Left lung (tissue), 10 donors: ENCODE results near the gene NUDT8. TPM values are rescaled to one million over a fixed set of nuclear protein-coding genes. Genes with fewer than 3 reads are reported as not detected.

Experiments used
- ATAC-seq: fragments of 200-7000 bp; cut with Tn5 transposase; one replicate; pipeline ENCODE4 v1.9.1; 2020; ENCODE audit warnings: moderate library complexity
- DNase-seq, 4 donors: peaks; one replicate each; pipeline ENCODE4 v3.0.0-alpha.2; 2013 to 2020
- H3K27ac ChIP-seq, 2 donors: fragments of 200-600 bp; sonication (generic) in 1 of 2; one replicate each; pipeline versions ENCODE4 v1.5.0 to v1.8.0; 2020 to 2021
- H3K27me3 ChIP-seq, 2 donors: fragments of 200-600 bp; sonication (generic) in 1 of 2; one replicate each; pipeline versions ENCODE4 v1.5.0 to v1.8.0; 2020 to 2021
- H3K36me3 ChIP-seq, 2 donors: fragments of 200-600 bp; sonication (generic) in 1 of 2; one replicate each; pipeline versions ENCODE4 v1.5.0 to v1.8.0; 2020 to 2021
- H3K4me1 ChIP-seq, 2 donors: fragments of 200-600 bp; one replicate each; pipeline ENCODE4 v1.8.0; 2021
- H3K4me3 ChIP-seq, 2 donors: fragments of 200-600 bp; sonication (generic) in 1 of 2; one replicate each; pipeline versions ENCODE4 v1.5.0 to v1.8.0; 2020 to 2021; ENCODE audit warnings: mild to moderate bottlenecking in 1 of 2
- H3K9me3 ChIP-seq, 2 donors: fragments of 200-600 bp; sonication (generic) in 1 of 2; one replicate each; pipeline versions ENCODE4 v1.5.0 to v1.8.0; 2020 to 2021
- CTCF ChIP-seq, 2 donors: fragments of 200-600 bp; sonication (generic) in 1 of 2; IDR thresholded peaks; one replicate each; pipeline versions ENCODE4 v1.5.0 to v1.8.0; 2021; ENCODE audit warnings: antibody characterized with exemption in 2 of 2
- intact Hi-C, 2 donors: fragments of 100-400 bp; cut with DNase I; formaldehyde crosslinking; loops; one replicate each; pipeline versions ENCODE4 v1.11.2 to v1.14.2; 2022
- polyA plus RNA-seq, 6 donors: library from polyadenylated mRNA; unstranded; fragments of 120-200 nt; gene quantifications; one replicate each; pipeline ENCODE4 v1.2.1, GENCODE V29; 2013; ENCODE audit not compliant: insufficient read length in 6 of 6
- total RNA-seq, 2 donors: library from RNA; stranded (reverse); fragmentation: NEBNext Ultra II Directional; extraction: Animal tissue kit (Norgen Biotek cat#: 25700); gene quantifications; one replicate each; pipeline ENCODE4 v1.2.1, GENCODE V29; 2021
- donor health status: DM: no; HTN: yes; CAD: no.
- donor health status: DM: no; HTN: no; CAD: no.

NUDT8 gene
- total and polyA plus RNA-seq, 8 donors: 3.8 to 18.1 (median 5.6) TPM

- H3K4me1 ChIP-seq: peaks cover 0 to 15% of the 10 kb centered on the region in 2 donors
- H3K27ac ChIP-seq: no peak overlapping the region
- intact Hi-C loops: no loop called here
- H3K9me3 ChIP-seq: no peaks in the 10 kb centered on the region
- DNase-seq (peak in 2 of 4 donors; percentile 27 to 74), ATAC-seq (no peak)
- TF ChIP-seq CTCF (IDR thresholded peaks at IDR 0.05): no peak
- no peaks in the 10 kb centered on the region for H3K36me3 ChIP-seq
- H3K27me3 ChIP-seq: peaks cover 0 to 13% of the 10 kb centered on the region in 2 donors
- no peak overlapping the region for H3K4me3 ChIP-seq
Measured at GRCh38 chr11:67633758-67634365, 4.1 kb upstream of the NUDT8 start.

- ATAC-seq: no peak
- Histone ChIP-seq H3K36me3 (no peaks in the 10 kb centered on the region), H3K4me1 (peaks cover 0 to 20% of the 10 kb centered on the region in 2 donors), H3K27ac (no peak overlapping the region), H3K4me3 (no peak overlapping the region), H3K27me3 (peaks cover 0 to 9% of the 10 kb centered on the region in 2 donors), H3K9me3 (no peaks in the 10 kb centered on the region)
- DNase-seq: peak in 2 of 4 donors; percentile 29 to 71
- TF ChIP-seq CTCF (IDR thresholded peaks at IDR 0.05): no peak
- intact Hi-C loops: no loop called here
Measured at GRCh38 chr11:67632982-67633755, 3.4 kb upstream of the NUDT8 start.

- TF ChIP-seq CTCF (IDR thresholded peaks at IDR 0.05): no peak
- Histone ChIP-seq H3K27me3 (peaks cover 0 to 9% of the 10 kb centered on the region in 2 donors), H3K4me3 (no peak overlapping the region), H3K9me3 (no peaks in the 10 kb centered on the region), H3K27ac (no peak overlapping the region), H3K36me3 (no peaks in the 10 kb centered on the region), H3K4me1 (peaks cover 0 to 20% of the 10 kb centered on the region in 2 donors)
- intact Hi-C loops: no loop called here
- no peak for ATAC-seq
- DNase-seq: peak in 2 of 4 donors; percentile 51 to 72
Measured at GRCh38 chr11:67632175-67632981, 2.6 kb upstream of the NUDT8 start.

- no peaks in the 10 kb centered on the region for H3K36me3 ChIP-seq
- no peak overlapping the region for H3K4me3 ChIP-seq
- TF ChIP-seq CTCF (IDR thresholded peaks at IDR 0.05): no peak
- intact Hi-C loops: no loop called here
- H3K4me1 ChIP-seq: peaks cover 0 to 20% of the 10 kb centered on the region in 2 donors
- DNase-seq (no peak), ATAC-seq (no peak)
- peaks cover 0 to 9% of the 10 kb centered on the region in 2 donors for H3K27me3 ChIP-seq
- H3K27ac ChIP-seq: no peak overlapping the region
- H3K9me3 ChIP-seq: no peaks in the 10 kb centered on the region
Measured at GRCh38 chr11:67631853-67632174, 2.1 kb upstream of the NUDT8 start.

- Histone ChIP-seq H3K4me3 (no peak overlapping the region), H3K27me3 (peaks cover 0 to 9% of the 10 kb centered on the region in 2 donors), H3K27ac (no peak overlapping the region), H3K9me3 (no peaks in the 10 kb centered on the region), H3K36me3 (no peaks in the 10 kb centered on the region), H3K4me1 (peaks cover 0 to 20% of the 10 kb centered on the region in 2 donors)
- ATAC-seq (no peak), DNase-seq (peak in 2 of 4 donors; percentile 32 to 76)
- TF ChIP-seq CTCF (IDR thresholded peaks at IDR 0.05): no peak
- intact Hi-C loops: no loop called here
Measured at GRCh38 chr11:67631411-67631810, 1.7 kb upstream of the NUDT8 start.
